ENCODE data around the gene FOXRED2. TPM values are rescaled to one million over a fixed set of nuclear protein-coding genes. Genes with fewer than 3 reads are reported as not detected.
A peak's percentile ranks its signal among the peaks of the same experiment; 100 is the strongest.

The FOXRED2 gene
- total RNA-seq, 3 donors from 2014 or later, result 2.8 to 8.6 (median 6.4) TPM

DNA sequence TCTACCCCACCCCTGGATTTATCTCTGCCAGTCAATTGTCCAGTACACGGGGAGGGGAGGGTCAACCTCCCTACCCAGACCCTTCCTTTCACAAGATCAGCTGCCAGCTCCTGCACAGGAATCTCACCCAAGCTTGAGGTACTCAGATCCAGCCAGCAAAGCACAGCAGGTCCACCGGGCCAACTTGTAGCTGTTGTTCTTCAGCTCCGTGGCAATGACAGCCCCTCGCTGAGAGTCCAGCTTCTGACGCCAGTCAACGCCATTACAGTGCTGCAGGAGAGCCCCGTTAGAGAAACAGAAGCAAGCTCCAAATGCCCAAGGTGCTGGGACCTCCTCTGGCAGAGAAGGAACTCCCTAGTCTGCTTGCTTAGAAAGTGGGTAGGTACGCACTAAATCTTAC, 5.5 kb upstream of the FOXRED2 start:
- no peaks in the 10 kb centered on the region for H3K9me3 ChIP-seq
- TF ChIP-seq, protein P1, sequence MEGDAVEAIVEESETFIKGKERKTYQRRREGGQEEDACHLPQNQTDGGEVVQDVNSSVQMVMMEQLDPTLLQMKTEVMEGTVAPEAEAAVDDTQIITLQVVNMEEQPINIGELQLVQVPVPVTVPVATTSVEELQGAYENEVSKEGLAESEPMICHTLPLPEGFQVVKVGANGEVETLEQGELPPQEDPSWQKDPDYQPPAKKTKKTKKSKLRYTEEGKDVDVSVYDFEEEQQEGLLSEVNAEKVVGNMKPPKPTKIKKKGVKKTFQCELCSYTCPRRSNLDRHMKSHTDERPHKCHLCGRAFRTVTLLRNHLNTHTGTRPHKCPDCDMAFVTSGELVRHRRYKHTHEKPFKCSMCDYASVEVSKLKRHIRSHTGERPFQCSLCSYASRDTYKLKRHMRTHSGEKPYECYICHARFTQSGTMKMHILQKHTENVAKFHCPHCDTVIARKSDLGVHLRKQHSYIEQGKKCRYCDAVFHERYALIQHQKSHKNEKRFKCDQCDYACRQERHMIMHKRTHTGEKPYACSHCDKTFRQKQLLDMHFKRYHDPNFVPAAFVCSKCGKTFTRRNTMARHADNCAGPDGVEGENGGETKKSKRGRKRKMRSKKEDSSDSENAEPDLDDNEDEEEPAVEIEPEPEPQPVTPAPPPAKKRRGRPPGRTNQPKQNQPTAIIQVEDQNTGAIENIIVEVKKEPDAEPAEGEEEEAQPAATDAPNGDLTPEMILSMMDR (IDR thresholded peaks at IDR 0.05), result no peak
- ATAC-seq (no peak), DNase-seq (no peak)
- intact Hi-C loops (cut with DNase I, micrococcal nuclease), result no loop called here
- H3K4me1 ChIP-seq (ENCODE audit: low read depth), result peaks cover 1% of the 10 kb centered on the region
- no peak overlapping the region for H3K4me3 ChIP-seq
- H3K36me3 ChIP-seq (ENCODE audit: low read depth), result peaks cover 55% of the 10 kb centered on the region

DNA sequence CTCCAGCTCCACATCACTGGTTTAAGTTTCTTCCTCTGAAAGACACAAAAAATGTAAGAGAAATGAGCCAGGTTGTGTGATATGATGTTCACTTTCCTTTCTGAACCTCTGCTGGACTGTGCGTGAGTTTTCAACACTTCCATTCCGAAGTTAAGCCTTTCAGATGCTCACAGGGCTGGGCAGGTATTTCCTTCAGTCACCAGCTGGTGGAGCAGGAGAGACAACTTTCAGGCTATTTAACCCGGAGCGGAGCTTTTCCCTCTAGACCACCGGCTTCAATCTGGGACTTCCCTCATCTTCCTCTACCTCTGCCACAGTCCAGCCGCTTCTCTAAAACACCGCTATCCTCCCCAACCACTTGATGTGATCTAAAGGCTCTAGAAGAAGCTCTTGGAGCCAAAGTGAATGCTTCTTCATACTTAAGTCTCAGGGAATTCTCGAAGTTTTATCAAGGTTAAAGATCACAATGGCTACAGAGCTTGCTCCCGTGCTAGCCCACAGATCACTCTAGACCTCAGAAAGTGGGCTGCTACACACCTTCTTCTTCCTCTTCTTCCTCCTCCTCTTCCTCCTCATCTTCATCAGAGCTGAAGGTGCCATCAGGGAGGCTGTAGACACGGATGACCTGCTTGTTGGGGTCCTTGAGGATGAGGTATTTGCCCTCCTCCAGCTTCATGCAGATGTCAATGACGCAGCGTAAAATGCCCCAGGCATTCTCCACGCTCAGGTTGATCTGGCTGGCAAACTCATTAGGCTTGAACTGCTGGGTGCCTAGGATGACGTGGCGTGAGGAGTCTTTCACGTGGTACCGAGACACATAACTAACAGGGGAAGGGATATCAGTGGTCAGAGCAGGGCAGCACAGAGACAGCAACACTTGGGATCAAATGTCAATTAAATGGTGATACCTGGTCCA, 4.4 kb upstream of the FOXRED2 start:
- ATAC-seq (peak; percentile 28), DNase-seq (peak in 1 of 3 donors; percentile 60)
- Histone ChIP-seq H3K9me3 (no peaks in the 10 kb centered on the region), H3K4me1 (ENCODE audit: low read depth) (peaks cover 9% of the 10 kb centered on the region), H3K36me3 (ENCODE audit: low read depth) (peaks cover 44% of the 10 kb centered on the region), H3K4me3 (no peak overlapping the region)
- TF ChIP-seq, protein P1 (IDR thresholded peaks at IDR 0.05), result no peak
- intact Hi-C loops (cut with DNase I, micrococcal nuclease), result no loop called here

DNA sequence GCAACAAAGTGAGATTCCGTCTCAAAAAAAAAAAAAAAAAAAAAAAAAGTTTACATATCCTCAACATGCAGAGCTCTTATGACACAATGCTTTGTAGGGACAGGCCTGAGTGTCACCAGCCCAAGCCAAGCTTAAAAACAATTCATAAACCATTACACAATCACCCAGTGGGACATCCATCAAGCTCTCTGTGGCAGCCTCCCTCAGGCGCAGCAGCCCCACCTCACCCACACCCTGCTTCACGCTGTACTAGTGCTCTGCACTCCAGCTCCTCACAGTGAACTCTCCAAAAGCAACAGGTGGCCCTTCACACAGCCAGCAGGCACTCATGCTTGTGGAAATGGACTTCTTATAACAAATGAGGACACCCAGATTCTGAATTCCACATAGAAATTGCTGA, 3.5 kb upstream of the FOXRED2 start:
- peaks cover 9% of the 10 kb centered on the region for H3K4me1 ChIP-seq (ENCODE audit: low read depth)
- H3K9me3 ChIP-seq, result no peaks in the 10 kb centered on the region
- ATAC-seq (no peak), DNase-seq (no peak)
- peaks cover 36% of the 10 kb centered on the region for H3K36me3 ChIP-seq (ENCODE audit: low read depth)
- intact Hi-C loops (cut with DNase I, micrococcal nuclease), result no loop called here
- TF ChIP-seq, protein P1 (IDR thresholded peaks at IDR 0.05), result no peak
- no peak overlapping the region for H3K4me3 ChIP-seq

- Histone ChIP-seq H3K4me1 (ENCODE audit: low read depth) (peaks cover 9% of the 10 kb centered on the region), H3K36me3 (ENCODE audit: low read depth) (peaks cover 16% of the 10 kb centered on the region), H3K9me3 (no peaks in the 10 kb centered on the region), H3K4me3 (no peak overlapping the region)
- DNase-seq (no peak), ATAC-seq (no peak)
- TF ChIP-seq, protein P1 (IDR thresholded peaks at IDR 0.05), result no peak
- intact Hi-C loops (cut with DNase I, micrococcal nuclease), result no loop called here
Measured at GRCh38 chr22:36507518-36508010, 724 bp upstream of the FOXRED2 start.

GRCh38 chr22:36505998-36506635, 723 bp downstream of the FOXRED2 start:
- TF ChIP-seq, protein P1 (IDR thresholded peaks at IDR 0.05), result no peak
- no peaks in the 10 kb centered on the region for H3K9me3 ChIP-seq
- peak in 2 of 3 donors; percentile 48 to 66 for DNase-seq
- intact Hi-C loops (cut with DNase I, micrococcal nuclease), result no loop called here
- H3K4me1 ChIP-seq (ENCODE audit: low read depth), result peaks cover 9% of the 10 kb centered on the region
- ATAC-seq, result no peak
- H3K36me3 ChIP-seq (ENCODE audit: low read depth), result peaks cover 8% of the 10 kb centered on the region
- no peak overlapping the region for H3K4me3 ChIP-seq

All from mucosa of descending colon (tissue), 3 donors.